Hematopoietic multipotent progenitor cell treated with erythropoietin and hydrocortisone succinate and interleukin-3 and kit ligand, for 8 days (in vitro differentiated cells): Measurements from ENCODE around the gene CBY1.
A peak's percentile ranks its signal among the peaks of the same experiment; 100 is the strongest.

Source experiments
- DNase-seq: peaks from one replicate; pipeline ENCODE4 v3.0.0-alpha.2; 2015

The CBY1 gene

GRCh38 chr22:38652859-38653258 is 3.6 kb upstream of the CBY1 start:
- DNase-seq: no peak

GRCh38 chr22:38653741-38654140 is 2.7 kb upstream of the CBY1 start:
- no peak for DNase-seq

- DNase-seq: peak; percentile 22
These were observed 751 bp upstream of the CBY1 start for GRCh38 chr22:38655519-38656255.

- peak; percentile 51 for DNase-seq
These were observed 839 bp downstream of the CBY1 start for GRCh38 chr22:38657045-38657909.

GRCh38 chr22:38674888-38675287 is 18.4 kb downstream of the CBY1 start:
- DNase-seq: no peak

GRCh38 chr22:38675833-38676232 is 19.4 kb downstream of the CBY1 start:
- peak; percentile 85 for DNase-seq

- DNase-seq: peak; percentile 87
These were observed 25.3 kb downstream of the CBY1 start, which contains the start of gene TOMM22 for GRCh38 chr22:38681582-38682335. Gene TOMM22 (plus strand): TSS chr22:38681957. CDS start chr22:38681979, 22 bp downstream.

GRCh38 chr22:38684895-38685294 is 28.5 kb downstream of the CBY1 start:
- peak; percentile 60 for DNase-seq

- no peak for DNase-seq
These were observed 29.3 kb downstream of the CBY1 start for GRCh38 chr22:38685761-38686160.

- DNase-seq: no peak
These were observed 33.2 kb downstream of the CBY1 start for GRCh38 chr22:38689651-38690050.

- DNase-seq: no peak
These were observed 37.6 kb downstream of the CBY1 start for GRCh38 chr22:38694049-38694448.

- DNase-seq: peak; percentile 32
These were observed 38.5 kb downstream of the CBY1 start for GRCh38 chr22:38694940-38695339.

GRCh38 chr22:38696606-38697424 is 40.4 kb downstream of the CBY1 start:
- DNase-seq: peak; percentile 76

GRCh38 chr22:38697425-38698089 is 41.1 kb downstream of the CBY1 start:
- DNase-seq: peak; percentile 88

GRCh38 chr22:38698407-38699094 is 42.1 kb downstream of the CBY1 start:
- DNase-seq: no peak

- no peak for DNase-seq
These were observed 42.7 kb downstream of the CBY1 start for GRCh38 chr22:38699143-38699542.

- no peak for DNase-seq
These were observed 43.3 kb downstream of the CBY1 start for GRCh38 chr22:38699784-38700183.

- DNase-seq: no peak
These were observed 43.9 kb downstream of the CBY1 start for GRCh38 chr22:38700270-38700788.

GRCh38 chr22:38700789-38701628 is 44.6 kb downstream of the CBY1 start, which contains the start of gene JOSD1:
Gene JOSD1 (minus strand): TSS chr22:38700943. CDS start chr22:38699987, 956 bp downstream.
- DNase-seq: peak; percentile 94
